HG02678 (cell line): ENCODE data around the gene YWHAE.

Source experiments
- ATAC-seq: cut with Tn5 transposase; IDR thresholded peaks from one replicate; pipeline ENCODE4 v1.9.1; 2021; ENCODE audit warnings: mild to moderate bottlenecking, moderate library complexity; ENCODE audit not compliant: unreplicated experiment

Gene YWHAE

DNA sequence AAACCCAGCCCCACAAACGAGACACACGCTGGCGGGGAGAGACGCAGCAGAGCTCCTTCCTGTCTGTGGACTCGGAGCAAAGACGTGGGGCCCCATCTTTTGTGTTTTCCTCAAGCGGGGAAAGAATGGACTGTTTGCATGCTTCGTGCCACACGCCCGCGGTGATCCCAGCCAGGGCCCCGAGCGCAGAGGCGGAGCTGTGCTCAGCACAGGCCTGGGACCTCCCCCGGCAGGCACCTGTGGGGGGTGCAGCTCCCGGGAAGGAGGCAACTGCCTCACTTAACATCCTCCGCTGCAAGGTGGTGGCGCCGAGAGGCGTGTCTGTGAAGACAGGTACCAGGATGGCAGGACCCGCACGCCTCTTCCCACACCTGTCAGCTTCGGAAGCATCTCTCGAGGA lies 101.4 kb downstream of the YWHAE start:
- ATAC-seq = no peak
